NCI-H1436 treated with DMSO at 0.1 percent for 48 hours (cell line): ENCODE data around the gene TTC28.

Experiments used
- DNase-seq: peaks from one replicate; lab custom pipeline; 2025; lab: John Stamatoyannopoulos, UW

The TTC28 gene

GRCh38 chr22:28357193-28357592 lies 322.4 kb downstream of the TTC28 start:
- DNase-seq: no peak

DNA sequence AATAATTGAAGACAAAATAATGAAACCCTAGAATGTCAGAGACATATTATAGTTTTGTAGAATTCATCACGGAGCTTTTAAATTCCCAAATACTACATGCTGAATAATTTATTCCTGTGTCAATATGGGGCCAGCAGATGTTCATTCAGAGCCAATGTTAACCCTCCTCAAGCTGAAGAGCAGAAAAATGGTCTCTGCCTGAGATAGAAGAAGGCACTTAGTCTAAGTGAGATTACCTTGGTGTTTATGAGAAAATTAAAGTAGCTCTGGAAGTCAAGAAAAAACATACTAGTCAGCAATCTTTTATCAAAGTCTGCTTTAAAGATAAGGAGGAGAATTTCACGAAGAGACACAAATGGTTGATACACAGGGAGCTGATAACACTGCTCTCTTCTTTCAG lies 328.2 kb downstream of the TTC28 start:
- no peak for DNase-seq

- no peak for DNase-seq
Observed at GRCh38 chr22:28348613-28349609, 330.7 kb downstream of the TTC28 start.

DNA sequence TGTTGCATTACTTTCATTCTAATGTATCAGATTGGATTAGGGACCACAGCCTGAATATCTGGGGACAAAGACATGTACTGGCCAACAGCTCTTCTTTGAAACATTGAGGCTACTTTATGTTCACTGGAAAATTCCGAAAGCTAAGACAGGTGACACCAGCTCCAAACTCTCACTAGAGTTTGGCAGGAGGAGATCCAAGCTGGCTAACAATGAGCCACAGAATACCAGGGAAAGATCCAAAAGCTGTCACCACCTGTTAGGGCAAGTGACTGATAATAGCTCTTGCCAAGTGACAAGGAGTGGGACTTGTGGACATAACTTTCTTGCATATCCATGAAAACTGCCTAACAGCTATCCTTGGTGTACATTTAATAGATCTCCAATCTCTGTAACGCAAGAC lies 333.3 kb downstream of the TTC28 start:
- no peak for DNase-seq

- DNase-seq: no peak
Observed at GRCh38 chr22:28344918-28345703, 334.5 kb downstream of the TTC28 start.

GRCh38 chr22:28341001-28341400 lies 338.6 kb downstream of the TTC28 start:
- DNase-seq: no peak

DNA sequence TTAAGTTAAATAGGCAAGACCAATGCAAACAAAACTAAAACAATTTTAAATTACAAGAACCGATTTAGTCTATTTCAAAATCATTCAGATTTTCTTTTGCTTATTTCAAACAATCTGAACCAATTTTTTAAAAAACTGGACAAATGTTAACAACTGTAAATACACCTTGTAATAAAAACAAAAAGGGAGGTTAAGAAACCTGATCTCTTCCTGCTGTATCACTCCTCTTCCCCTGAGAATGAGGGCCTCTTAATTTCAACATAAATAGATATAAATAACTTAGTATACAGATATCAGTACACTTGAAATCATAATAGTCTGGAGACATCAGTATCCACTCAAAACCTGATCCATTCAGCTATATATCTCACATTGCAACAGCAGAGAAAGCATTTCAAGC lies 346.6 kb downstream of the TTC28 start:
- DNase-seq: no peak

GRCh38 chr22:28332410-28332809 lies 347.2 kb downstream of the TTC28 start:
- DNase-seq: no peak

DNA sequence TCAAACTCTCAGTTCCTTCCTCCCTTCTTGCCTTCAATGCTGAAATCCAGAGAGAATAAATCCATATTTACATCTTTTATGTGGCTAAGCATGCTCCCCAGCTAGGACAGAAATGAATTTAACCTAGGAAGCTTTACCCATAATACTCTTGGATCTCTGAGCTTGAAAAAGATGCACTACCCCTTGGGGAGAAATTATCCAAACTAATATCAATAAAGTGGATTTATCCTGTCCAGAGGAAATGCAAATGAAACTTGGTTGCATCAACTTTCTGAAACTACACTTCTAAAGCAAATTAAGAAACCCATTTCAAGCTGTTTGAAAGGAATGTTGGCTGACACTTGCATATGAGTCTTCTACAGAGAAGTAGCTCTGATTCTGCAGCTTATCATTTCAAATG lies 347.9 kb downstream of the TTC28 start:
- DNase-seq: no peak

- no peak for DNase-seq
Observed at GRCh38 chr22:28329186-28330073, 350.2 kb downstream of the TTC28 start.

- DNase-seq: no peak
Observed at GRCh38 chr22:28328756-28329155, 350.9 kb downstream of the TTC28 start.

DNA sequence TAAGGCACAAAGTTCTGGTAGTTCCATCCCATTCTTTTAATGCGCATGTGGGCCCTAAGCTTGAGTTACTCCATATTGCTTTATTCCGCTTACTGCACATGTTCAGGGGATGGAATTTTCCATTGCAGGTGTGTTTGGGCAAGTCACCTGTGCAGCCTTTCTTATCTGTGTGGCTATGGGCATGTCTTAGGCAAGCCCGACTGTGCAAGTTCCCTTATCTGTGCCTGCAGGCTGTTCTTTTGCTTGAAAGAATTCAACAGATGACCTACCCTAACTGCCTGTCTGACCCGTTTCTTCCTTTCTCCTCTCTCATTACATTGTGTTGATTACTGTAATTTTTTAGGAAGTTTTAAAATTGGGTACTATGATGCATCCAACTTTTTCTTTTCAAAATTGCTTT lies 363.6 kb downstream of the TTC28 start:
- no peak for DNase-seq

- DNase-seq: no peak
Observed at GRCh38 chr22:28314959-28315358, 364.7 kb downstream of the TTC28 start.

GRCh38 chr22:28310299-28310698 lies 369.3 kb downstream of the TTC28 start:
- no peak for DNase-seq

DNA sequence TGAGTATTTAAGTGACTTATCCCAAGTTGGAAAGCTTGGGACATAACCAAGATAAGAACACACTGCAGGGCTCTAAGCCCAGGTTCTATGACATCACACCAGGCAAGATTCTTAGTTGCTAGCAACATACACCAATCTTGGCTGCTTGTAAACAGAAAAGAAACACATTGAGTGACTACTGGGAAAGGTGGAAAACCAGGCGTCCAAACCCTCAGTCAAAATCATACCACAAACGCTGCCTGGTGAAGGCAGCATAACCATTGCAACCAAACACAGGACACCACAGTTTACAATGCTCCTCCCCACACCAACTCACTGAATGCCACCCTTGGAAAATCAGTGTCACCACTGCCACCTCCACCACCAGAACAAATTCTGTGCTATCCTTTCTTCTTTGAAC lies 379.9 kb downstream of the TTC28 start:
- no peak for DNase-seq

DNA sequence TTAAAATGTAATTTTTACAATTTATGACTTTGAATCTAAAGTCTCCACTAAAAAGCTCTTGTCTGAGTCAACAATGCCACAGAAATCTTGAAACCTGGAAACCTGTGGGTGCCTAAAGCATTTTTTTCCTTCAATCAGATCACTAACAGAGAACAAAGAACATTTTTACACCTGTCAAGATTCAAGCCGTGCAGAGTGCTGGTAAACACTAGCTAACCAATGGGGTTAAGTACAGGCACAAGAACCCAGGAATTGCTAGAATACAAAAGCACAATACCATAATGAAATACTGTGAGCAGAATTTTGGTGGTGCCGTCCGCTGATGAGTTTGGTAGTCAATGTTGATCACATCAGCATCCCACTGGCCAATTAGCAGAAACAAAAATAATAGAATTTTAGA lies 380.3 kb downstream of the TTC28 start:
- no peak for DNase-seq

- DNase-seq: no peak
Observed at GRCh38 chr22:28297504-28297903, 382.1 kb downstream of the TTC28 start.

DNA sequence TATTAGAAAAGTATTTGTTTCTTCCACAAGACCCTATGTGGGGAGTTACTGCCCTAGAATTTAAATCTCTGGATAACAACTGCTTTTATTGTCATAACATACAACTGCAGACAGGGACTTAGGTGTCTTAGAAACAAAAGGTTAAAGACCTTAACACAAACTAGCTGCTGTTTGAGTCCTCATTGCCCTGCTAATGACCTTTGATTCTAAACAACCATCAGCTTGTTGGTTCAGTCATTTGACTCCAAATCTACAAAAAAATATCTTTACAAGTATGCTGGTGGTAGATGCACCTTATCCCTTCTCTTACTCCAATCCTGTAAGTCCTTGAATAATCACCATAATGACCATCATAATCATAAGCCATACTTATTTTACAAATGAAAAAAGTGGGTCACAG lies 383.2 kb downstream of the TTC28 start:
- DNase-seq: no peak

GRCh38 chr22:28283068-28283654 lies 396.5 kb downstream of the TTC28 start:
- DNase-seq: no peak

DNA sequence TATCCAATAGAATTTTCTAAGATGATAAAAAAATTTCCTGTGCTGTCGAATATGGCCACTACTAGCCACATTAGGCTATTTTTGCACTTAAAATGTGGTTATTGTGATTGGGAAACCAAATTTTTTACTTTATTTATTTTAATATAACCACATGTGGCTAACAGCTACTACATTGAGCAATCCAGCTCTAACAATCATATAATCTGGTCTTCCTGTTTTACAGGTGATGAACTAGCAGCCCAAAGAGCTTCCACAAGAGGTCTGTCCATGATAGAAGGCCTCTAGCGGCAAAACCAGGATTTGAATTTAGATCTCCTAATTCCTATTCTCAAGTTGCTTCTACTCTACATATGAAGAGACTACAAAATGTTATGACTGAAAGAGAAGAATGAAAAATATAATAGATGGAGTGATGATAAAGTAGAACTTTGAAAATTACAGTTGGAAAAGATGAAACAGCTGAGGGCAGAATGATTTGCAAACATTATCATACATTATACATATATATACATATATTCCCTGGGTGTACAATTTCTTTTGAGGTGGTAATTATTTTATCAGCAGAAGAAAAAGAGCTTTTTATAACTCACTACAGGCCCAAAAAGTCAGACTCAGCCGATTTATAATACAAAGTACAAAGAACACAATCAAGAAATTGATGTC lies 397.1 kb downstream of the TTC28 start:
- no peak for DNase-seq

GRCh38 chr22:28279888-28280287 lies 399.8 kb downstream of the TTC28 start:
- no peak for DNase-seq
